ENCODE data around the gene ROCK2.
"Not testable (repeated sequence)": the region's sequence is repeated elsewhere in the genome, so short reads cannot be mapped to it uniquely, and the experiment has no call there.

ROCK2 gene

DNA sequence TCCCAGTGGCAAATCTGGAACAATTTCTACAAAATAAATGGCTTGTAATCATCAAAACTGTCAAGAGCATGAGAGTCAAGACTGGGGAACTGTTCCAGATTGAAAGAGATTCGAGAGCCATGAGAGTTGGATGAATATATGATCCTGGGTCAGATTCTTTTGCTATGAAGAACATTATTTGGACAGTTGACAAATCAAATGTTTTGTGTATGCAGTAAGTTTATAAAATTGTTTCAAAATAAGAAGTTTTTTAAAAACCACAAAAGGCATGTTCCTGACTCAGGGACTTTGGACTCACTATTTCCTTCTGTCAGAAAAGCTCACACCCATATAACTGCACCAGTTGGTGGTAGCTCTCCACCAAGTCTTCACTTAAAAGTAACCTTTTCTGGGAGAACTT, 38.5 kb downstream of the ROCK2 start:
- DNase-seq, result no peak

DNA sequence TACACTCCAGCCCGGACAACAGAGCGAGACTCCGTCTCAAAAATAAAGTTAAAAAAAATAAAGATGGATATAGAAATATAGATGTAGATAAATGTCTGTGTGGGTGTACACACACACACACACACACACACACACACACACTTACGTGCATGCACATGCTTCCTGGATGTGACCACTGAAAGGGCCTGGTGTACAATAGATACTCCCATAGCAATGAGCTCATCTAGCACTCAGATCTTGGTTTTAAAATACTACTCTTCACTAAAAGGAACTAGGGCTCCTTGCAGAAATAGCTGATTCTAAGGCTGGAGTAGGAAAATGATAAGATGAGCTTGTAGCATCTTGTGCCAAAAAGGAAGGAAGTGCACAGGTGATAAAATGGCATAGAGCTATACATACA, 39.1 kb downstream of the ROCK2 start:
- no peak for DNase-seq

DNA sequence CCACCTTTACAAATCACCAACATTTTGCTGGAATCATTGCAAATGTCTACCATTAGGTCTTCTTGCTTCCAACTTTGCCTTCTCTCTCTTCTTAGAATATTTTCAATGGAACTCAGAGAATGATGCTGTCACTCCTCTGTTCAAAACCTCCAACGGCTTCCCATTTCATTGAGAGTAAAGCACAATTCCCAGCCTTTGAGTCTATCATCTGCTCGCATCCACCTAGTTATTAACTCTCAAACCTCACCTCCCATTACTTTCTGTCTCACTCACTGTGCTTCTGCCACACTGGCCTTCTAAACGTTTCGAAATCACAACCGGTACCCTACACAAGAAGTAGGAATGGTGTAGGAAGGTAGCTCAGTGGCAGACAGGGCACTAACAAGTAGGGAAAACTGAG, 40.0 kb downstream of the ROCK2 start:
- no peak for DNase-seq

GRCh38 chr2:11303290-11304013, 41.0 kb downstream of the ROCK2 start:
- DNase-seq, result no peak

DNA sequence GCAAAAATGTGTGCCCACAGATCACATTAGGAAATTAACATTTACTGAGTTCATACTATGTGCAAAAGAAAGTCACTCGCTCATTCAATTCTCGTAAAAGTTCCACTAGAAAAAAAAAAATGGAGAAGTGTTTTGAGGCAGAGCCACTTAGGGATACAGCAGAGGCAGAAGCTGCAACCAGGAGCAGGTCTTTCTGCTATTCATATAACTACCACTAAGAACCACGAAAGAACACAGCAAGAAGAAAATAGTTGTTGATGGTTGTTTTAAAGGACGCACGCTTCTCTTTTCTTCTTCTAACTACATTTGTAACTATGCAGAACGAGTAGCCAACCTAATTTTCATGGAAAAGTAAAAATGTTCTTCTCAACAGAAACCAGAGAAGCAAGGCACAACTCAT, 45.0 kb downstream of the ROCK2 start:
- DNase-seq, result no peak

DNA sequence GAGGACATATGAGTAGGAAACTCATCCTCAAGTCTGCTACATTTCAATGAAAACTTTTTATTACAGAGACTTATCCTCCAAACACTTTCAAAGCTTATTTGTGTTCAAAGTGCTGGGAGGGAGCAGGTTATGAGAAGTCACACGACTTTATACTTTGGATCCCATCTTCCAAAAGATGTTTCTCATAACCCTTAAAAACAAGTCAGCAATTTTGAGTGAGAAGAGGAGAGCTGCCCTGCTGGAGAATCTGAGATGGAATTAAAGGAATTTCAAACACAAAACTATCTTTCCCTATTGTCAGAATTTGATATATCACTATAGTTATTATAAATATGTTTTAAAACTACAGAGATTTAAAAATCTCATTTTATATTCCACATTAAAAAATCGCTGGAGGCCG, 45.8 kb downstream of the ROCK2 start:
- DNase-seq, result no peak

DNA sequence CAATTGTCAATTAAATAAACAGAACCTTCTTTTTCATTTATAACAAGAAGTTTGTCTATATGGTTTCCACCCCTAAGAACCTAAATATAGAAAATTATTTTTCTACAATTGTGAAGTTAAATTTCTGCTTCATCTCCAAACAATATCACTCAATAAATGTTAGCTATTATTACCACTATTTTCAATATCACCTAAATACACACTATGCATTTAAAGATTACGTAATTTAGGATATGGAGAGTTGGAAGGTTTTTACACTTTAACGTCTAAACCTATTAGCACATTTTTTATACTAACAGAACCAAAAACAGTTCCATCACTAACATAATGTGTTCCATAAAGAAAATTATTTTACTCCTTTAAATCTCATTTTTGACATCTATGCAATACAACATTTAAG, 48.0 kb downstream of the ROCK2 start:
- DNase-seq, result no peak

GRCh38 chr2:11292464-11293255, 51.8 kb downstream of the ROCK2 start:
- no peak for DNase-seq

DNA sequence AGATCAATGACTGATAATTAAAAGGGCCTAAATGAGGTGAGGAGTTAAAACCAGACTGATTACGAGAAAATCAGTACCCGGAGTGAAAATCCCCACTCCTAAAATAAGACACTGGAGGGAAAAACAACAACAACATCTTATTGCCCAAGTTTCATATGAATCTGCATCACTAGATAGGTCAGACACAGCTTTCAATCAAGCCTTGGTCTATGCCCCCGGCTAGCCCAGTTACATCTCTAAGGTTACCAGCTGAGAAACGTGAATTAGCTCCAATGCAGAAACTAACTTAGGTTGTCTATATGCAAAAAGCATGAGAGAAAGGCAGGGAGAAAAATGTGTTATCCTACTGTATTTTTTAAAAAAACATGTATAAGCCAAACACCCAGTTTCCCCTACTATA, 53.7 kb downstream of the ROCK2 start:
- no peak for DNase-seq

DNA sequence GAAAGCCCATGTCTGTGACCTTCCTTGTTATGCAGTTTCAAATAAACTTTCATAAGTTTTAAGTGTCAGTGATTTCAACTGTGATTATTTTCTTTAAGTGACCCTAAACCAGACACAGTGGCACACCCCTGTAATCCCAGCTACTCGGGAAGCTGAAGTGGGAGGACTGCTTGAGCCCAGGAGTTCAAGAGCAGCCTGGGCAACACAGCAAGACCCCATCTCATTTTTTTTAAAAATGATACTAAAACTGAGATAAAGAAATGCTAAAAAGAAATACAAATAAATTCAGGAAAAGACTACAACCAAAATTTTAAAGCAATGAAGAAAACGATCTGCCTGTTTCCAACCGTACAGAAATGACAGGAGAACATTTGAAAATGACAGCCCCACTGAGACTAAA, 54.2 kb downstream of the ROCK2 start:
- DNase-seq, result no peak

- DNase-seq, result no peak
Measured at GRCh38 chr2:11288431-11288830, 56.0 kb downstream of the ROCK2 start.

- no peak for DNase-seq
Measured at GRCh38 chr2:11286749-11287148, 57.7 kb downstream of the ROCK2 start.

- DNase-seq, result no peak
Measured at GRCh38 chr2:11286323-11286722, 58.1 kb downstream of the ROCK2 start.

- DNase-seq, result no peak
Measured at GRCh38 chr2:11285499-11285898, 58.9 kb downstream of the ROCK2 start.

DNA sequence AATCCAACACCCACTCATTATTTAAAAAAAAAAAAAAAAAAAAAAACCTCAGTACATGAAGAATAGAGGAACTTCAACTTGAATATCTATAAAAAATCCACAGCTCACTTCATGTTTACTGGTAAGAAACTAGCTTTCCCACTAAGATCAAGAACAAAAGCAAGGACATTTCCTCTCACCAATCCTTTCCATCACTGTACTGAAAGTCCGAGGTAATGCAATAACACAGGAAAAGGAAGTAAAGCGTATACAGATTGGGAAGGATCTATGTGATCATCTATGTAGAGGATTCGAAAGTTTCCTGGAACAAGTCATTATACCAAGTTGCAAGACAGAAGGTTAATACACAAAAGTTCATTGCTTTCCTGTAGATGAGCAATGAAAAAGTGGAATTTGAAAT, 63.2 kb downstream of the ROCK2 start:
- no peak for DNase-seq

- DNase-seq, result no peak
Measured at GRCh38 chr2:11280713-11281112, 63.7 kb downstream of the ROCK2 start.

DNA sequence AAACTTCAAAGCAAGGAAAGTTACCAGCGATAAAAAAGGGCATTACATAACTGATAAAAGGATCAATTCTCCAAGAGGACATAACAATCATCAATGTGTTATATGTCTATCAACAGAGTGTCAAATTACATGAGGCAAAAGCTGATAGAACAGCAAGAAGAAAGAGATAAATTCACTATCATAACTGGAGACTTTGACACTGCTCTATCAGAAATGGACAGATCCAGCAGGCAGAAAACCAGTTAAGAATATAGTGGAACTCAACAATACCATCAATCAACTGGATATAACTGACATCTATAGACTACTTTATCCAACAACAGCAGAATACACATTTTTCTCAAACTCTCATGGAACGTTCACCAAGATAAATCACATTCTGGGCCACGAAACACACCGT, 65.0 kb downstream of the ROCK2 start:
- DNase-seq, result no peak

- no peak for DNase-seq
Measured at GRCh38 chr2:11278219-11278618, 66.2 kb downstream of the ROCK2 start.

- DNase-seq, result no peak
Measured at GRCh38 chr2:11275910-11276309, 68.5 kb downstream of the ROCK2 start.

GRCh38 chr2:11270891-11271290, 73.5 kb downstream of the ROCK2 start:
- no peak for DNase-seq

DNA sequence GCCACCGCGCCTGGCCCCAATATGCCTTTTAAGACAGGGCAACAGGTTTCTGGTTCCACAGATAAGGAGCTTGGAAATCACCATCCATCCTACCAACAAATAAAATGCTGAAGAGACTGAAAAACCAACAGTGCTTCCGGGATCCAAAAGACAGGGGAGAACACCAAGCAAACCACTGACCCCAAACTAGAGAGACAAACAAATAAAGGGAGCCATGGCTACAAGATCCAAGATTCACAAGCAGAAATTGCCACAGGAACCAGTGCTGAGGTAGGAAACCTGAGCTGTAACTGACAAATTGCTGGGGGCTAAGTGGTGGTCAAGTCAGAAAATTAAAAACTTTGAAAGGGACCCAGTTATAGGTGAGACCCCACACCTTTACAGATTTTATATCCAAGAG, 76.5 kb downstream of the ROCK2 start:
- no peak for DNase-seq

GRCh38 chr2:11264818-11265217, 79.6 kb downstream of the ROCK2 start:
- no peak for DNase-seq

DNA sequence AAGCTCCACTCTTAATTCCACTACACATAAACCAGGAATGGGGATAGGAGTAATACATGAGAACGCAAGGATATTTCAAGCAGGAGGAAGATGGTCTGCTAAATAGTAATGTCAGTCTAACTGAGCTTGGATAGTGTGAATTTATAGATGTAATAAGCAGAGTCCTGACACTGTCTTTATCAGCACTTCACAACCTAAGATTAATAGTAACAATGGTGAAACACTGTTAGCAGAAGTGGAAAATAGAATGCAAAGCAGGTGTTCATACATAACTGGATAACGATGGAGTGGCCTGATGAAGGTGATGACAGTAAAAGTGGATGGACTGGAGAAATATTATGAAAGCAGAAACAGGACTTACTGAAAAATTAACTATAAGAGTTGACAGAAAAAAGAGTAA, 80.4 kb downstream of the ROCK2 start:
- no peak for DNase-seq

GRCh38 chr2:11263177-11263576, 81.3 kb downstream of the ROCK2 start:
- DNase-seq, result no peak

DNA sequence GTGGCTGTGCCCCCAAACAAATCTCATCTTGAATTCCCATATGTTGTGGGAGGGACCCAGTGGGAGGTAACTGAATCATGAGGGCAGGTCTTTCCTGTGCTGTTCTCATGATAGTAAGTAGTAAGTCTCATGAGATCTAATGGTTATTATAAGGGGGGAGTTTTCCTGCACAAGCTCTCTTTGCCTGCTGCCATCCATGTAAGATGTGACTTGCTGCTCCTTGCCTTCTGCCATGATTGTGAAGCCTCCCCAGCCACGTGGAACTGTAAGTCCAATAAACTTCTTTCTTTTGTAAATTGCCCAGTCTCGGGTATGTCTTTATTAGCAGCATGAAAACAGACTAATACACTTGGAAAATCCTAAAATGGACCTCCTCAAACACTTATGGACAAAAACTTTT, 82.0 kb downstream of the ROCK2 start:
- not testable (repeated sequence) for DNase-seq
